Lower leg skin (tissue), 3 donors: ENCODE measurements around the gene PFKFB2.

Experiments
- CTCF ChIP-seq, 3 donors: fragments of 450-650 bp; IDR thresholded peaks; one replicate each; pipeline ENCODE4 v1.5.1; 2016; ENCODE audit warnings: antibody characterized with exemption in 3 of 3, mild to moderate bottlenecking in 3 of 3, moderate library complexity in 2 of 3
- POLR2A ChIP-seq, 2 donors: fragments of 450-650 bp; IDR thresholded peaks; one replicate each; pipeline ENCODE4 v1.6.1; 2016 to 2017; ENCODE audit warnings: antibody characterized with exemption in 2 of 2, mild to moderate bottlenecking in 1 of 2, moderate library complexity in 1 of 2

GRCh38 chr1:207009945-207010344 lies 43.1 kb upstream of the PFKFB2 start:
- TF ChIP-seq POLR2A (IDR thresholded peaks at IDR 0.05), result no peak
- TF ChIP-seq CTCF (IDR thresholded peaks at IDR 0.05), result no peak
